B cell (primary cell): Measurements from ENCODE around the gene P3H4. TPM values are rescaled to one million over a fixed set of nuclear protein-coding genes. Genes with fewer than 3 reads are reported as not detected.
A peak's percentile ranks its signal among the peaks of the same experiment; 100 is the strongest.

ENCODE experiments used
- ATAC-seq: fragments of 200-7000 bp; cut with Tn5 transposase; one replicate; pipeline ENCODE4 v1.10.0; 2021; ENCODE audit warnings: low read depth, mild to moderate bottlenecking, moderate number of reproducible peaks, moderate library complexity
- CTCF ChIA-PET: fragments of 350-600 bp; sonication (Branson Sonifier 250); formaldehyde crosslinking; loops from one replicate; lab custom pipeline; 2021; ENCODE audit warnings: antibody characterized with exemption, inconsistent platforms; lab: Charles Lee
- POLR2A ChIA-PET: fragments of 350-600 bp; sonication (Branson Sonifier 250); formaldehyde crosslinking; loops from one replicate; lab custom pipeline; 2021; ENCODE audit warnings: antibody characterized with exemption; lab: Charles Lee
- DNase-seq: peaks from one replicate; pipeline ENCODE4 v3.0.0; 2013
- H2AFZ ChIP-seq: 2 replicates; pipeline ENCODE4 v1.6.1; 2012; ENCODE audit warnings: mild to moderate bottlenecking, low read depth, low read length; ENCODE audit not compliant: insufficient read depth, poor library complexity, severe bottlenecking
- H3K27ac ChIP-seq, 2 donors: 1 replicate in 1 of 2; 2 replicates in 1 of 2; pipeline ENCODE4 v1.5.1; 2012 to 2013; ENCODE audit warnings: low read length in 2 of 2, mild to moderate bottlenecking in 2 of 2, moderate library complexity in 1 of 2
- H3K27me3 ChIP-seq, 4 experiments: fragments of 200-600 bp in 1 of 4; sonication (generic) in 1 of 4; replicated peaks in 1 of 4; 1 replicate in 2 of 4; 2 replicates in 2 of 4; pipeline versions ENCODE4 v1.6.1 to v1.7.0; 2013 to 2016; ENCODE audit warnings: low read length in 3 of 4, mild to moderate bottlenecking in 2 of 4, mixed read lengths in 1 of 4, moderate library complexity in 1 of 4; ENCODE audit not compliant: insufficient read depth in 4 of 4, control insufficient read depth in 3 of 4; ENCODE audit errors: control extremely low read depth in 1 of 4
- H3K36me3 ChIP-seq, 2 experiments: replicated peaks in 1 of 2; 1 replicate in 1 of 2; 2 replicates in 1 of 2; pipeline versions ENCODE4 v1.6.1 to v1.7.1; 2013; ENCODE audit warnings: low read length in 1 of 2; ENCODE audit not compliant: insufficient read depth in 2 of 2, control insufficient read depth in 1 of 2; ENCODE audit errors: control extremely low read depth in 1 of 2, extremely low read depth in 1 of 2
- H3K4me1 ChIP-seq, 2 donors: fragments of 200-600 bp in 1 of 2; sonication (generic) in 1 of 2; 1 replicate in 1 of 2; 2 replicates in 1 of 2; pipeline versions ENCODE4 v1.5.1 to v1.6.1; 2013 to 2017; ENCODE audit warnings: low read length in 2 of 2; ENCODE audit not compliant: control insufficient read depth in 2 of 2, insufficient read depth in 2 of 2
- H3K4me2 ChIP-seq: replicated peaks from 2 replicates; pipeline ENCODE3; 2012; ENCODE audit warnings: mild to moderate bottlenecking, low read depth, low read length; ENCODE audit not compliant: poor library complexity, severe bottlenecking
- H3K4me3 ChIP-seq, 5 experiments: fragments of 200-600 bp in 1 of 5; sonication (generic) in 1 of 5; 1 replicate in 3 of 5; 2 replicates in 2 of 5; pipeline versions ENCODE4 v1.5.1 to v1.7.0; 2011 to 2016; ENCODE audit warnings: low read length in 4 of 5, mild to moderate bottlenecking in 4 of 5, low read depth in 2 of 5, control low read depth in 1 of 5, moderate library complexity in 1 of 5; ENCODE audit not compliant: insufficient read depth in 1 of 5; ENCODE audit errors: control extremely low read depth in 1 of 5, extremely low read depth in 1 of 5
- H3K79me2 ChIP-seq: fragments of 200-600 bp; sonication (generic); one replicate; pipeline ENCODE4 v1.6.0; 2016; ENCODE audit warnings: low read length; ENCODE audit not compliant: control insufficient read depth, insufficient read depth
- H3K9ac ChIP-seq: fragments of 200-600 bp; sonication (generic); 2 replicates; pipeline ENCODE4 v1.6.1; 2017; ENCODE audit warnings: mild to moderate bottlenecking, low read length, moderate library complexity
- H3K9me3 ChIP-seq, 3 donors: one replicate each; pipeline versions ENCODE4 v1.6.1 to v1.7.1; 2013; ENCODE audit warnings: low read length in 2 of 3; ENCODE audit not compliant: control insufficient read depth in 2 of 3, insufficient read depth in 1 of 3; ENCODE audit errors: control extremely low read depth in 1 of 3
- H4K20me1 ChIP-seq: 2 replicates; pipeline ENCODE4 v1.6.0; 2012; ENCODE audit warnings: mild to moderate bottlenecking, low read length; ENCODE audit not compliant: insufficient read depth, control insufficient read depth, poor library complexity, severe bottlenecking
- H3K27ac Mint-ChIP-seq: one replicate; pipeline ENCODE4 v1.8.0; 2021; ENCODE audit warnings: mixed read lengths
- H3K27me3 Mint-ChIP-seq: one replicate; pipeline ENCODE4 v1.8.0; 2021; ENCODE audit warnings: mixed read lengths
- H3K4me1 Mint-ChIP-seq: one replicate; pipeline ENCODE4 v1.8.0; 2021; ENCODE audit warnings: mixed read lengths
- H3K4me3 Mint-ChIP-seq: one replicate; pipeline ENCODE4 v1.8.0; 2021; ENCODE audit warnings: mixed read lengths
- H3K9me3 Mint-ChIP-seq: one replicate; pipeline ENCODE4 v1.8.0; 2022; ENCODE audit warnings: mixed read lengths; ENCODE audit not compliant: insufficient read depth
- EZH2 ChIP-seq: IDR thresholded peaks from 2 replicates; pipeline ENCODE4 v1.6.1; 2012; ENCODE audit warnings: borderline replicate concordance, low read depth, mild to moderate bottlenecking, moderate library complexity, low read length; ENCODE audit not compliant: insufficient read depth, poor library complexity, severe bottlenecking
- WGBS: methylation state at CpG from one replicate; pipeline ENCODE4 v1.1.5; 2013; ENCODE audit warnings: missing lambda C conversion rate; ENCODE audit not compliant: insufficient coverage; 5-methylcytosine and 5-hydroxymethylcytosine counted together
- intact Hi-C: fragments of 100-400 bp; cut with micrococcal nuclease; formaldehyde crosslinking; loops from one replicate; pipeline ENCODE4 v1.10.0; 2022
- polyA plus RNA-seq: library from polyadenylated mRNA; depleted of rRNA; stranded (reverse); fragments of >200 nt; gene quantifications from 2 replicates; pipeline ENCODE4 v1.2.3, GENCODE V29; 2012
- total RNA-seq, 2 donors: library from RNA; stranded (reverse); fragments of 120-200 nt in 1 of 2; gene quantifications; 1 replicate in 1 of 2; 2 replicates in 1 of 2; pipeline versions ENCODE4 v1.2.3 to v1.2.4, GENCODE V29; 2013 to 2022
- TF ChIP-seq, protein P1 (sequence below): fragments of 200-600 bp; IDR thresholded peaks from one replicate; pipeline ENCODE4 v1.8.0; 2022; ENCODE audit warnings: antibody characterized with exemption, mild to moderate bottlenecking

Gene P3H4
- total and polyA plus RNA-seq, 2 donors (not counting 1 experiment from before 2014, with no cell fraction given), result 1.3 to 2.8 TPM

DNA sequence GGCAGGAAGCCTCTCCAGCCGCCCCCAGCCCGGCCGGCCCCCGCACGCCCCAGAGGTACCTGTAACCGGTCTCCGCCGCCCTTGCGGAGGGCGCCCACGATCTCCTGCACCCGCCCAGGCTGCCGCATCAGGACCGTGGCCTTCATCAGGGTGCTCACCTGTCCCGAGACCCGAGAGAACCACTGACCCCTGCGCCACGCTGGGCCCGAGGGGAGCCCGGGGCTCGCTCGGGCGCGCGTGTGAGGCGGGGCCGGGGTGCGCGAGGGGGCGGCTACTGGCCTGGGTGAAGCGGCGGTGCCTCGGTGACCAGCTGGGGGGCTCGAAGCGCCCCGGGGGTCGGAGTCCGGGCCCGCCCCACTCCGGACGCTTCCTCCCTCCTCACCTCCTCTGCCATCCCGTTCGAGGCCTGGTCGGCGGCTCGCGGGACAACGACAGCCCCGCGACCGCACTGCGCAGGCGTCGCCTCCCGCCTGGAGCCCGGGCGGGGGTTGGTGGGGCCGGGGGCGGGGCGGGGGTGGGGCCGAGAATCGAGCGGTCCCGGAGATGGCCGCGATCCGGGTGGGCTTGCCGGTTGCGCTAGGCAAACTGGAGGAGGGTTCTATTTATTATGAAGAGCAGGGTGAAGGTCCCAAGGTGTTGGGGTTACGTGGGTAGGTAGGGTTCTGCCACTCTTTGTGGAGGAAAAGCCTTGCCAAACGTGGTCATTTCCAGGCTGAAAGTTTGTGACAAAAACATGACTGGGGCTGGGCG, 24.2 kb upstream of the P3H4 start, which contains the start of gene NT5C3B:
Gene NT5C3B, minus strand, starts transcription at position 433 of the 750 bp plus-strand sequence. Its CDS starts 39 bp downstream, at position 394.
- no peak for TF ChIP-seq EZH2
- TF ChIP-seq, protein P1, sequence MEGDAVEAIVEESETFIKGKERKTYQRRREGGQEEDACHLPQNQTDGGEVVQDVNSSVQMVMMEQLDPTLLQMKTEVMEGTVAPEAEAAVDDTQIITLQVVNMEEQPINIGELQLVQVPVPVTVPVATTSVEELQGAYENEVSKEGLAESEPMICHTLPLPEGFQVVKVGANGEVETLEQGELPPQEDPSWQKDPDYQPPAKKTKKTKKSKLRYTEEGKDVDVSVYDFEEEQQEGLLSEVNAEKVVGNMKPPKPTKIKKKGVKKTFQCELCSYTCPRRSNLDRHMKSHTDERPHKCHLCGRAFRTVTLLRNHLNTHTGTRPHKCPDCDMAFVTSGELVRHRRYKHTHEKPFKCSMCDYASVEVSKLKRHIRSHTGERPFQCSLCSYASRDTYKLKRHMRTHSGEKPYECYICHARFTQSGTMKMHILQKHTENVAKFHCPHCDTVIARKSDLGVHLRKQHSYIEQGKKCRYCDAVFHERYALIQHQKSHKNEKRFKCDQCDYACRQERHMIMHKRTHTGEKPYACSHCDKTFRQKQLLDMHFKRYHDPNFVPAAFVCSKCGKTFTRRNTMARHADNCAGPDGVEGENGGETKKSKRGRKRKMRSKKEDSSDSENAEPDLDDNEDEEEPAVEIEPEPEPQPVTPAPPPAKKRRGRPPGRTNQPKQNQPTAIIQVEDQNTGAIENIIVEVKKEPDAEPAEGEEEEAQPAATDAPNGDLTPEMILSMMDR, result no peak
- Mint-ChIP-seq H3K27ac (peak within 1 kb of the TSS; percentile 85), H3K4me1 (peaks cover 13% of the 10 kb centered on the region), H3K27me3 (no peaks in the 10 kb centered on the region), H3K4me3 (peak within 1 kb of the TSS; percentile 92), H3K9me3 (no peaks in the 10 kb centered on the region)
- H3K9ac ChIP-seq, result peak within 1 kb of the TSS; percentile 88
- peaks cover 0 to 15% of the 10 kb centered on the region in 2 experiments for H3K36me3 ChIP-seq
- DNase-seq, result peak; percentile 72
- peak within 1 kb of the TSS; percentile 97 for H2AFZ ChIP-seq
- ChIA-PET POLR2A (interaction anchor here (0.7 to 1.1 kb wide), 2 partner anchors 29 to 1932 kb away, joined by 3 to 4 read pairs; partner anchors contain the start of gene KLHL11), CTCF (no interaction called here)
- H3K27me3 ChIP-seq, result peaks cover 0 to 13% (median 0%) of the 10 kb centered on the region in 4 experiments
- H3K9me3 ChIP-seq, result no peaks in the 10 kb centered on the region
- intact Hi-C loops, result loop anchor here (1.0 kb wide), 2 partner anchors 25 to 29 kb away; partner anchors contain the start of genes KLHL11 and P3H4
- H3K4me2 ChIP-seq, result peak within 1 kb of the TSS; percentile 90
- H3K4me1 ChIP-seq, result peaks cover 12 to 14% of the 10 kb centered on the region in 2 donors
- peaks cover 7% of the 10 kb centered on the region for H3K79me2 ChIP-seq
- peak within 1 kb of the TSS; percentile 21 to 80 (median 67) for H3K4me3 ChIP-seq
- peak; percentile 86 for ATAC-seq
- no peaks in the 10 kb centered on the region for H4K20me1 ChIP-seq
- WGBS, result under 1% methylated on average over 50 of the region's 72 CpGs
- H3K27ac ChIP-seq, result peak within 1 kb of the TSS in 1 of 2 donors; percentile 62
